WTC11 (cell line): ENCODE results near the gene USH2A.

Experiments
- ATF3 ChIP-seq: sonication (generic); formaldehyde crosslinking; conservative IDR thresholded peaks from 2 replicates; pipeline ENCODE4 v1.8.1; 2022; ENCODE audit warnings: mild to moderate bottlenecking, missing genetic modification reagents
- ATF6 ChIP-seq: sonication (generic); formaldehyde crosslinking; IDR thresholded peaks from 2 replicates; pipeline ENCODE4 v1.8.1; 2023; ENCODE audit warnings: mild to moderate bottlenecking, missing genetic modification reagents
- CREM ChIP-seq: sonication (generic); formaldehyde crosslinking; IDR thresholded peaks from 2 replicates; pipeline ENCODE4 v1.8.1; 2022; ENCODE audit warnings: mild to moderate bottlenecking, missing genetic modification reagents, moderate library complexity
- CTCF ChIP-seq: fragments of 200-600 bp; IDR thresholded peaks from 2 replicates; pipeline ENCODE4 v1.8.0; 2022; ENCODE audit warnings: antibody characterized with exemption
- FOXJ3 ChIP-seq: sonication (generic); formaldehyde crosslinking; IDR thresholded peaks from 2 replicates; pipeline ENCODE4 v1.9.0; 2021; ENCODE audit warnings: missing genetic modification reagents, mild to moderate bottlenecking, borderline replicate concordance
- KAT7 ChIP-seq: sonication (generic); formaldehyde crosslinking; IDR thresholded peaks from 2 replicates; pipeline ENCODE4 v1.8.1; 2023; ENCODE audit warnings: missing genetic modification reagents, mild to moderate bottlenecking, borderline replicate concordance
- NR2C2 ChIP-seq: sonication (generic); formaldehyde crosslinking; IDR thresholded peaks from 2 replicates; pipeline ENCODE4 v1.8.0; 2022; ENCODE audit warnings: mild to moderate bottlenecking, missing genetic modification reagents
- NR3C1 ChIP-seq: sonication (generic); formaldehyde crosslinking; conservative IDR thresholded peaks from 2 replicates; pipeline ENCODE4 v1.8.1; 2023; ENCODE audit warnings: low read depth, mild to moderate bottlenecking, missing genetic modification reagents
- SMAD3 ChIP-seq: sonication (generic); formaldehyde crosslinking; IDR thresholded peaks from 2 replicates; pipeline ENCODE4 v1.8.0; 2022; ENCODE audit warnings: missing genetic modification reagents, mild to moderate bottlenecking, borderline replicate concordance
- ZNF121 ChIP-seq: sonication (generic); formaldehyde crosslinking; IDR thresholded peaks from 2 replicates; pipeline ENCODE4 v1.8.0; 2023; ENCODE audit warnings: missing genetic modification reagents
- ZNF532 ChIP-seq: fragments of 250-450 bp; sonication (Bioruptor Pico); IDR thresholded peaks from 2 replicates; pipeline ENCODE4 v1.9.0; 2021; ENCODE audit warnings: mild to moderate bottlenecking, borderline replicate concordance
- TF ChIP-seq, protein P1 (sequence below): sonication (generic); formaldehyde crosslinking; IDR thresholded peaks from 2 replicates; pipeline ENCODE4 v1.8.1; 2023; ENCODE audit warnings: mild to moderate bottlenecking, missing genetic modification reagents, moderate library complexity
- TF ChIP-seq, protein P2 (sequence below): sonication (generic); formaldehyde crosslinking; IDR thresholded peaks from 2 replicates; pipeline ENCODE4 v1.8.0; 2023; ENCODE audit warnings: mild to moderate bottlenecking, missing genetic modification reagents
- TF ChIP-seq, protein P3 (sequence below): sonication (generic); formaldehyde crosslinking; IDR thresholded peaks from 2 replicates; pipeline ENCODE4 v1.8.1; 2022; ENCODE audit warnings: low read depth, missing genetic modification reagents, borderline replicate concordance

DNA sequence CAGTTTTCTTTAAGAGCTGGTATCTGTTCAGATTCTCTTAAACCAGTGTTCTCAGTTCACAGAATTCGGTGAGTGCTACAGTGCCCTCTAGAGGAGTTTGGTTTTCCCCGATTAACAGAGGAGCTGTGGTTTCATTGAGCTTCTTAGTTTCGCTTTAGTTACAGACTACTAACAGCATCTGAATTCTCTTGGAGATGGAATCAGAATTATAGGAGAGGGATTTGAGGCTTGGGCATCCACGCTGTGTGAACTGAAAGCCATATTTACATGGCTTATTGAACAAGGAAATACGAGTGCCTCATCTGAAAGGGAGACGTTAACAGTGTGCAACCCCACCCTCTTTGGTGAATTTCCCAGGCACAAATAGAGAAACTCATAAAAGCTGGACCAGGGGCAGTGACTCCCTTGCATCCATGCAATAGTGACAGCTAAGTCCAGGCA is 202.0 kb downstream of the USH2A start:
- no peak for TF ChIP-seq CTCF
- no peak for TF ChIP-seq SMAD3 (CRISPR knock-in tag)
- TF ChIP-seq ZNF532 (CRISPR knock-in tag) = no peak
- TF ChIP-seq CREM (CRISPR knock-in tag) = no peak
- no peak for TF ChIP-seq NR2C2 (CRISPR knock-in tag)
- TF ChIP-seq ATF3 (CRISPR knock-in tag) = no peak
- TF ChIP-seq, protein P1, sequence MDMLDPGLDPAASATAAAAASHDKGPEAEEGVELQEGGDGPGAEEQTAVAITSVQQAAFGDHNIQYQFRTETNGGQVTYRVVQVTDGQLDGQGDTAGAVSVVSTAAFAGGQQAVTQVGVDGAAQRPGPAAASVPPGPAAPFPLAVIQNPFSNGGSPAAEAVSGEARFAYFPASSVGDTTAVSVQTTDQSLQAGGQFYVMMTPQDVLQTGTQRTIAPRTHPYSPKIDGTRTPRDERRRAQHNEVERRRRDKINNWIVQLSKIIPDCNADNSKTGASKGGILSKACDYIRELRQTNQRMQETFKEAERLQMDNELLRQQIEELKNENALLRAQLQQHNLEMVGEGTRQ (CRISPR knock-in tag) = no peak
- no peak for TF ChIP-seq ATF6 (CRISPR knock-in tag)
- TF ChIP-seq, protein P2, sequence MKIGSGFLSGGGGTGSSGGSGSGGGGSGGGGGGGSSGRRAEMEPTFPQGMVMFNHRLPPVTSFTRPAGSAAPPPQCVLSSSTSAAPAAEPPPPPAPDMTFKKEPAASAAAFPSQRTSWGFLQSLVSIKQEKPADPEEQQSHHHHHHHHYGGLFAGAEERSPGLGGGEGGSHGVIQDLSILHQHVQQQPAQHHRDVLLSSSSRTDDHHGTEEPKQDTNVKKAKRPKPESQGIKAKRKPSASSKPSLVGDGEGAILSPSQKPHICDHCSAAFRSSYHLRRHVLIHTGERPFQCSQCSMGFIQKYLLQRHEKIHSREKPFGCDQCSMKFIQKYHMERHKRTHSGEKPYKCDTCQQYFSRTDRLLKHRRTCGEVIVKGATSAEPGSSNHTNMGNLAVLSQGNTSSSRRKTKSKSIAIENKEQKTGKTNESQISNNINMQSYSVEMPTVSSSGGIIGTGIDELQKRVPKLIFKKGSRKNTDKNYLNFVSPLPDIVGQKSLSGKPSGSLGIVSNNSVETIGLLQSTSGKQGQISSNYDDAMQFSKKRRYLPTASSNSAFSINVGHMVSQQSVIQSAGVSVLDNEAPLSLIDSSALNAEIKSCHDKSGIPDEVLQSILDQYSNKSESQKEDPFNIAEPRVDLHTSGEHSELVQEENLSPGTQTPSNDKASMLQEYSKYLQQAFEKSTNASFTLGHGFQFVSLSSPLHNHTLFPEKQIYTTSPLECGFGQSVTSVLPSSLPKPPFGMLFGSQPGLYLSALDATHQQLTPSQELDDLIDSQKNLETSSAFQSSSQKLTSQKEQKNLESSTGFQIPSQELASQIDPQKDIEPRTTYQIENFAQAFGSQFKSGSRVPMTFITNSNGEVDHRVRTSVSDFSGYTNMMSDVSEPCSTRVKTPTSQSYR = no peak
- TF ChIP-seq ZNF121 (CRISPR knock-in tag) = no peak
- no peak for TF ChIP-seq NR3C1 (CRISPR knock-in tag)
- TF ChIP-seq FOXJ3 (CRISPR knock-in tag) = no peak
- TF ChIP-seq, protein P3, sequence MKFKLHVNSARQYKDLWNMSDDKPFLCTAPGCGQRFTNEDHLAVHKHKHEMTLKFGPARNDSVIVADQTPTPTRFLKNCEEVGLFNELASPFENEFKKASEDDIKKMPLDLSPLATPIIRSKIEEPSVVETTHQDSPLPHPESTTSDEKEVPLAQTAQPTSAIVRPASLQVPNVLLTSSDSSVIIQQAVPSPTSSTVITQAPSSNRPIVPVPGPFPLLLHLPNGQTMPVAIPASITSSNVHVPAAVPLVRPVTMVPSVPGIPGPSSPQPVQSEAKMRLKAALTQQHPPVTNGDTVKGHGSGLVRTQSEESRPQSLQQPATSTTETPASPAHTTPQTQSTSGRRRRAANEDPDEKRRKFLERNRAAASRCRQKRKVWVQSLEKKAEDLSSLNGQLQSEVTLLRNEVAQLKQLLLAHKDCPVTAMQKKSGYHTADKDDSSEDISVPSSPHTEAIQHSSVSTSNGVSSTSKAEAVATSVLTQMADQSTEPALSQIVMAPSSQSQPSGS (CRISPR knock-in tag) = no peak
- TF ChIP-seq KAT7 (CRISPR knock-in tag) = no peak
